ENCODE results near the gene FBXO7.

GRCh38 chr22:32476281-32477195 lies 1.9 kb downstream of the FBXO7 start:
- TF ChIP-seq CTCF (conservative IDR thresholded peaks at IDR 0.05; ENCODE audit: low read length): no peak
- no peak for TF ChIP-seq EZH2phosphoT487 (IDR thresholded peaks at IDR 0.05; ENCODE audit: borderline replicate concordance)
